HCT116 (cell line): Measurements from ENCODE around the gene CTCF. TPM values are rescaled to one million over a fixed set of nuclear protein-coding genes. Genes with fewer than 3 reads are reported as not detected.

ENCODE experiments used
- ATAC-seq: fragments of 200-7000 bp; cut with Tn5 transposase; 2 replicates; pipeline ENCODE4 v1.9.1; 2020; ENCODE audit warnings: mild to moderate bottlenecking, moderate library complexity
- BruUV-seq: library from RNA; stranded (reverse); fragments of 400-500 nt; replicated peaks from 2 replicates; lab custom pipeline; 2021; lab: Mats Ljungman, UMichigan
- CTCF ChIA-PET: fragments of 300-600 bp; sonication (Branson Sonifier 250); formaldehyde crosslinking; loops from one replicate; lab custom pipeline; 2021; ENCODE audit warnings: antibody characterized with exemption; lab: Charles Lee
- POLR2A ChIA-PET: fragments of 300-600, 350-600 bp; sonication (Branson Sonifier 250); formaldehyde crosslinking; loops from one replicate; lab custom pipeline; 2021; ENCODE audit warnings: antibody characterized with exemption; lab: Charles Lee
- RAD21 ChIA-PET, 2 experiments: fragments of 300-600 bp; sonication (Branson Sonifier 250); formaldehyde crosslinking; loops; one replicate each; lab custom pipeline; 2023; ENCODE audit warnings: low total read pairs in 2 of 2; ENCODE audit not compliant: uncharacterized antibody in 2 of 2, unreplicated experiment in 2 of 2, low non-redundant PET in 1 of 2; lab: Charles Lee
- DNase-seq: peaks from one replicate; pipeline ENCODE4 v3.0.0-alpha.2; 2010; ENCODE audit warnings: low read depth, low spot score
- H2AFZ ChIP-seq: fragments of 200-600 bp; shearing (Covaris generic), sonication (generic); 2 replicates; pipeline ENCODE4 v1.6.1; 2017; ENCODE audit warnings: low read depth, mixed run types, mixed read lengths, antibody characterized with exemption, low read length; ENCODE audit not compliant: poor library complexity, severe bottlenecking
- H3K27ac ChIP-seq: 2 replicates; pipeline ENCODE4 v1.5.1; 2012; ENCODE audit warnings: low read depth, low read length
- H3K27me3 ChIP-seq: fragments of 200-600 bp; sonication (generic); 2 replicates; pipeline ENCODE4 v1.6.1; 2016; ENCODE audit warnings: mixed run types, low read length, mixed read lengths; ENCODE audit not compliant: insufficient read depth
- H3K36me3 ChIP-seq, 2 experiments: fragments of 200-500 bp in 1 of 2; fragments of 200-600 bp in 1 of 2; sonication (Bioruptor generic) in 1 of 2; sonication (generic) in 1 of 2; 2 replicates each; pipeline versions ENCODE4 v1.5.1 to v1.6.1; 2014 to 2016; ENCODE audit warnings: low read length in 2 of 2, inconsistent platforms in 1 of 2, mixed read lengths in 1 of 2, mixed run types in 1 of 2; ENCODE audit not compliant: insufficient read depth in 2 of 2, control insufficient read depth in 1 of 2
- H3K4me1 ChIP-seq, 2 experiments: fragments of 200-600 bp in 1 of 2; sonication (generic) in 1 of 2; 2 replicates each; pipeline versions ENCODE4 v1.5.1 to v1.6.1; 2012 to 2017; ENCODE audit warnings: low read length in 2 of 2, inconsistent platforms in 1 of 2, mild to moderate bottlenecking in 1 of 2, mixed read lengths in 1 of 2, mixed run types in 1 of 2, moderate library complexity in 1 of 2; ENCODE audit not compliant: insufficient read depth in 2 of 2, control insufficient read depth in 1 of 2
- H3K4me2 ChIP-seq: fragments of 200-600 bp; sonication (generic); 2 replicates; pipeline ENCODE4 v1.6.1; 2017; ENCODE audit warnings: mixed run types, low read length, mixed read lengths
- H3K4me3 ChIP-seq, 2 experiments: fragments of 200-600 bp in 1 of 2; sonication (generic) in 1 of 2; replicated peaks in 1 of 2; 2 replicates each; pipeline ENCODE4 v1.5.1; 2011 to 2016; ENCODE audit warnings: low read length in 2 of 2, control low read depth in 1 of 2, low read depth in 1 of 2, mild to moderate bottlenecking in 1 of 2, mixed read lengths in 1 of 2, mixed run types in 1 of 2
- H3K79me2 ChIP-seq: fragments of 200-600 bp; sonication (generic); 2 replicates; pipeline ENCODE4 v1.6.1; 2017; ENCODE audit warnings: mild to moderate bottlenecking, mixed run types, low read length, moderate library complexity, mixed read lengths; ENCODE audit not compliant: insufficient read depth
- H3K9ac ChIP-seq: fragments of 200-600 bp; sonication (generic); 2 replicates; pipeline ENCODE4 v1.6.1; 2016; ENCODE audit warnings: low read length, mixed read lengths
- H3K9me2 ChIP-seq: fragments of 200-600 bp; sonication (generic), shearing (Covaris generic); 2 replicates; pipeline ENCODE4 v1.6.1; 2017; ENCODE audit warnings: mixed run types, mild to moderate bottlenecking, moderate library complexity; ENCODE audit not compliant: insufficient read depth
- H3K9me3 ChIP-seq, 2 experiments: fragments of 200-500 bp in 1 of 2; fragments of 200-600 bp in 1 of 2; sonication (Bioruptor generic) in 1 of 2; sonication (generic) in 1 of 2; 2 replicates each; pipeline ENCODE4 v1.6.1; 2014 to 2017; ENCODE audit warnings: low read length in 2 of 2, mixed read lengths in 2 of 2, inconsistent platforms in 1 of 2, low read depth in 1 of 2, mild to moderate bottlenecking in 1 of 2, mixed run types in 1 of 2, moderate library complexity in 1 of 2; ENCODE audit not compliant: control insufficient read depth in 1 of 2, insufficient read depth in 1 of 2
- H4K20me1 ChIP-seq: fragments of 200-600 bp; sonication (generic), shearing (Covaris generic); 2 replicates; pipeline ENCODE4 v1.6.1; 2017; ENCODE audit warnings: mixed run types, mild to moderate bottlenecking, moderate library complexity; ENCODE audit not compliant: insufficient read depth
- ELF1 ChIP-seq: IDR thresholded peaks from 2 replicates; pipeline ENCODE4 v1.6.1; 2012; ENCODE audit warnings: low read depth, borderline replicate concordance
- JUND ChIP-seq: IDR thresholded peaks from 2 replicates; pipeline ENCODE4 v1.6.1; 2012
- POLR2AphosphoS5 ChIP-seq: IDR thresholded peaks from 2 replicates; pipeline ENCODE4 v1.6.1; 2011; ENCODE audit warnings: mild to moderate bottlenecking, low read depth, low read length, moderate library complexity
- YY1 ChIP-seq: IDR thresholded peaks from 2 replicates; pipeline ENCODE4 v1.6.1; 2011; ENCODE audit warnings: low read length, low read depth, moderate library complexity, mild to moderate bottlenecking; ENCODE audit not compliant: insufficient replicate concordance; ENCODE audit errors: extremely low read depth
- intact Hi-C: fragments of 100-400 bp; cut with micrococcal nuclease; formaldehyde crosslinking; loops from 2 replicates; pipeline ENCODE4 v1.10.0; 2022
- total RNA-seq: library from RNA; stranded (reverse); gene quantifications from one replicate; pipeline ENCODE4 v1.2.1, GENCODE V29; 2021; ENCODE audit not compliant: unreplicated experiment
- TF ChIP-seq, protein P1 (sequence below), 3 experiments: fragments of 200-600 bp in 1 of 3; sonication (generic) in 1 of 3; IDR thresholded peaks in 2 of 3; conservative IDR thresholded peaks in 1 of 3; 2 replicates each; pipeline ENCODE4 v1.5.1; 2012 to 2017; ENCODE audit warnings: low read depth in 2 of 3, low read length in 2 of 3, antibody characterized with exemption in 1 of 3, borderline replicate concordance in 1 of 3, control low read depth in 1 of 3, mild to moderate bottlenecking in 1 of 3, mixed read lengths in 1 of 3, mixed run types in 1 of 3, moderate library complexity in 1 of 3; ENCODE audit not compliant: insufficient read depth in 1 of 3

CTCF gene
- total RNA-seq, 1 experiment from 2014 or later = 48.3 TPM

DNA sequence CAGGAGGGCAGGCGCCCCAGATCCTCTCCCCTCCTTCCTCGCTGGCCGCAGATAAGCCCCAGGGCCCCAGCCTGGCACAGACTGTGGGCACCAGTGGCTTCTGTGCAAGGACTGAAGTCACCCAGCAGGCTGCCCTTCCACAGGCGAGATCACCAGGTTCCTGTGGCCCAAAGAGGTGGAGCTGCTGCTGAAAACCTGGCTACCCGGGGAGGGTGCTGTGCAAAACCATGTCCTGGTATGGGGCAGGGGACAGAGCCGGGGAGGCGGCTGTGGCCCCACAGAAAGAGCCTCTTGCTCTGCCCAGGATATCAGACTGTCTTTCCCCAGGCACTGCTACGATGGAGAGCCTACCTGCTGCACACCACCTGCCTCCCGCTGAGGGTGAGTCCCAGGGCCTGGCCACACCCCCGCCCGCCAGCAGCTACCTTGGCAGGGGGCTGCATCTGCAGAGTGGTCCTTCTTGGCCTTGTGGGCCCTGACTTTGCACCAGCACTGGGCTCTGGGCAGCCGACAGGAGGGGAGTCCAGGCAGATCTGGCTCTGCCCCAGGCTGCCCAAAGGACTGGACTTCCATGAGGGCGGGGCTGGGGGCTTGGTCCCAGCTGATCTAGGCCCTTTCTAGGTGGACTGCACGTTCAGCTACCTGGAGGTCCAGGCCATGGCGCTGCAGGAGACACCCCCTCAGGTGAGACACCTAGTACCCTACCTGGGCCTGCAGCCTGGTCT lies 83.2 kb downstream of the CTCF start:
- BruUV-seq = no TSS peak
- POLR2A ChIA-PET = no interaction called here
- Histone ChIP-seq H4K20me1 (no peaks in the 10 kb centered on the region), H3K79me2 (no peaks in the 10 kb centered on the region), H2AFZ (no peak overlapping the region), H3K9me2 (no peaks in the 10 kb centered on the region), H3K27ac (no peak overlapping the region), H3K9me3 (no peaks in the 10 kb centered on the region), H3K9ac (no peak overlapping the region), H3K36me3 (no peaks in the 10 kb centered on the region), H3K27me3 (no peaks in the 10 kb centered on the region), H3K4me1 (peaks cover 0 to 8% of the 10 kb centered on the region in 2 experiments; a peak in 1 of 4 replicates), H3K4me2 (no peak overlapping the region), H3K4me3 (no peak overlapping the region)
- RAD21 ChIA-PET = no interaction called here
- ATAC-seq = no peak
- CTCF ChIA-PET = interaction anchor here (0.9 to 2.7 kb wide), 2 partner anchors 99 to 124 kb away, joined by 3 to 22 read pairs; no protein-coding TSS in a partner anchor
- TF ChIP-seq, protein P1, sequence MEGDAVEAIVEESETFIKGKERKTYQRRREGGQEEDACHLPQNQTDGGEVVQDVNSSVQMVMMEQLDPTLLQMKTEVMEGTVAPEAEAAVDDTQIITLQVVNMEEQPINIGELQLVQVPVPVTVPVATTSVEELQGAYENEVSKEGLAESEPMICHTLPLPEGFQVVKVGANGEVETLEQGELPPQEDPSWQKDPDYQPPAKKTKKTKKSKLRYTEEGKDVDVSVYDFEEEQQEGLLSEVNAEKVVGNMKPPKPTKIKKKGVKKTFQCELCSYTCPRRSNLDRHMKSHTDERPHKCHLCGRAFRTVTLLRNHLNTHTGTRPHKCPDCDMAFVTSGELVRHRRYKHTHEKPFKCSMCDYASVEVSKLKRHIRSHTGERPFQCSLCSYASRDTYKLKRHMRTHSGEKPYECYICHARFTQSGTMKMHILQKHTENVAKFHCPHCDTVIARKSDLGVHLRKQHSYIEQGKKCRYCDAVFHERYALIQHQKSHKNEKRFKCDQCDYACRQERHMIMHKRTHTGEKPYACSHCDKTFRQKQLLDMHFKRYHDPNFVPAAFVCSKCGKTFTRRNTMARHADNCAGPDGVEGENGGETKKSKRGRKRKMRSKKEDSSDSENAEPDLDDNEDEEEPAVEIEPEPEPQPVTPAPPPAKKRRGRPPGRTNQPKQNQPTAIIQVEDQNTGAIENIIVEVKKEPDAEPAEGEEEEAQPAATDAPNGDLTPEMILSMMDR (IDR thresholded peaks at IDR 0.05 in 2 of 3, conservative IDR thresholded peaks at IDR 0.05 in 1 of 3; ENCODE audit: borderline replicate concordance in 1 of 3, insufficient read depth in 1 of 3, low read depth in 2 of 3, low read length in 2 of 3) = no peak
- TF ChIP-seq YY1 (no peak), JUND (no peak), ELF1 (no peak), POLR2AphosphoS5 (no peak)
- DNase-seq = no peak
- intact Hi-C loops = no loop called here
